HepG2 (cell line): Measurements from ENCODE around the gene ACP2.
"Not testable (repeated sequence)": the region's sequence is repeated elsewhere in the genome, so short reads cannot be mapped to it uniquely, and the experiment has no call there.

Experiments
- EP300 ChIP-seq, 3 experiments: sonication (generic) in 1 of 3; formaldehyde crosslinking in 1 of 3; IDR thresholded peaks; 2 replicates each; pipeline versions ENCODE4 v1.5.1 to v1.6.1; 2011 to 2020; ENCODE audit warnings: low read depth in 2 of 3, low read length in 2 of 3, borderline replicate concordance in 1 of 3, improper control_type of control experiment in 1 of 3, mild to moderate bottlenecking in 1 of 3, missing genetic modification reagents in 1 of 3, moderate library complexity in 1 of 3
- EZH2 ChIP-seq: conservative IDR thresholded peaks from 2 replicates; pipeline ENCODE4 v1.6.1; 2012; ENCODE audit warnings: mild to moderate bottlenecking, low read depth, low read length, moderate library complexity
- MXI1 ChIP-seq: IDR thresholded peaks from 3 replicates; pipeline ENCODE4 v1.6.1; 2012; ENCODE audit warnings: low read depth, low read length, inconsistent platforms, borderline replicate concordance
- NFYC ChIP-seq: IDR thresholded peaks from 2 replicates; pipeline ENCODE4 v1.6.1; 2016; ENCODE audit warnings: missing genetic modification reagents, missing compliant biosample characterization
- NR2F6 ChIP-seq, 2 experiments: IDR thresholded peaks; 2 replicates each; pipeline ENCODE4 v1.6.1; 2016; ENCODE audit warnings: antibody characterized with exemption in 1 of 2, mild to moderate bottlenecking in 1 of 2
- SUZ12 ChIP-seq: fragments of 150-350 bp; IDR thresholded peaks from 2 replicates; pipeline ENCODE4 v1.6.1; 2014; ENCODE audit warnings: low read depth, low read length
- ZNF138 ChIP-seq: sonication (generic); formaldehyde crosslinking; IDR thresholded peaks from 2 replicates; pipeline ENCODE4 v1.5.0; 2020; ENCODE audit warnings: mild to moderate bottlenecking, low read depth, missing genetic modification reagents
- ZNF232 ChIP-seq: sonication (generic); formaldehyde crosslinking; IDR thresholded peaks from 2 replicates; pipeline ENCODE4 v1.4.0; 2020; ENCODE audit warnings: missing genetic modification reagents, borderline replicate concordance
- ZNF510 ChIP-seq: sonication (generic); formaldehyde crosslinking; IDR thresholded peaks from 2 replicates; pipeline ENCODE4 v1.4.0; 2020; ENCODE audit warnings: low read depth, mild to moderate bottlenecking, missing genetic modification reagents
- TF ChIP-seq, protein P1 (sequence below): sonication (generic); formaldehyde crosslinking; IDR thresholded peaks from 2 replicates; pipeline ENCODE4 v1.4.0; 2020; ENCODE audit warnings: missing genetic modification reagents
- TF ChIP-seq, protein P2 (sequence below): sonication (generic); formaldehyde crosslinking; IDR thresholded peaks from 2 replicates; pipeline ENCODE4 v1.5.0; 2020; ENCODE audit warnings: mild to moderate bottlenecking, missing genetic modification reagents, moderate library complexity
- TF ChIP-seq, protein P3 (sequence below): sonication (generic); formaldehyde crosslinking; IDR thresholded peaks from 2 replicates; pipeline ENCODE4 v1.4.0; 2020; ENCODE audit warnings: missing genetic modification reagents

DNA sequence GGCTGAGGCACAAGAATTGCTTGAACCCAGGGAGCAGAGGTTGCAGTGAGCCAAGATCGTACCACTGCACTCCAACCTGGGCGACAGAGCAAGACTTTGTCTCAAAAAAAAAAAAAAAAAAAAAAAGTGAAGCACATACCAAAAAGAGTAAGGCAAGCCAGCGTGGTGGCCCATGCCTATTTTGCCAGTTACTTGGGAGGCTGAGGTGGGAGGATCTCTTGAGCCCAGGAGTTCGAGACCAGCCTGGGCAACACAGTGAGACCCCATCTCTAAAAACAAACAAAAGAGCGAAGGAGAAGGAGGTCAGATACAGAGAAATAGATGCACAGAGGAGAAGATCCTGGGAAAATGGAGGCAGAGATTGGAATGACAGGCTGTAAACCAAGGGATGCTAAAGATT is 42.0 kb downstream of the ACP2 start:
- not testable (repeated sequence) for TF ChIP-seq NR2F6 (IDR thresholded peaks at IDR 0.05); NR2F6 (CRISPR knock-in tag; IDR thresholded peaks at IDR 0.05); NFYC; ZNF232; EZH2; ZNF510 (CRISPR knock-in tag); SUZ12; ZNF138 (CRISPR knock-in tag); MXI1; EP300 (IDR thresholded peaks at IDR 0.05; ENCODE audit: low read depth in 2 of 2, low read length in 2 of 2); EP300 (CRISPR knock-in tag; IDR thresholded peaks at IDR 0.05; ENCODE audit: borderline replicate concordance)
- TF ChIP-seq, protein P1, sequence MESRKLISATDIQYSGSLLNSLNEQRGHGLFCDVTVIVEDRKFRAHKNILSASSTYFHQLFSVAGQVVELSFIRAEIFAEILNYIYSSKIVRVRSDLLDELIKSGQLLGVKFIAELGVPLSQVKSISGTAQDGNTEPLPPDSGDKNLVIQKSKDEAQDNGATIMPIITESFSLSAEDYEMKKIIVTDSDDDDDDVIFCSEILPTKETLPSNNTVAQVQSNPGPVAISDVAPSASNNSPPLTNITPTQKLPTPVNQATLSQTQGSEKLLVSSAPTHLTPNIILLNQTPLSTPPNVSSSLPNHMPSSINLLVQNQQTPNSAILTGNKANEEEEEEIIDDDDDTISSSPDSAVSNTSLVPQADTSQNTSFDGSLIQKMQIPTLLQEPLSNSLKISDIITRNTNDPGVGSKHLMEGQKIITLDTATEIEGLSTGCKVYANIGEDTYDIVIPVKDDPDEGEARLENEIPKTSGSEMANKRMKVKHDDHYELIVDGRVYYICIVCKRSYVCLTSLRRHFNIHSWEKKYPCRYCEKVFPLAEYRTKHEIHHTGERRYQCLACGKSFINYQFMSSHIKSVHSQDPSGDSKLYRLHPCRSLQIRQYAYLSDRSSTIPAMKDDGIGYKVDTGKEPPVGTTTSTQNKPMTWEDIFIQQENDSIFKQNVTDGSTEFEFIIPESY = not testable (repeated sequence)
- TF ChIP-seq, protein P2, sequence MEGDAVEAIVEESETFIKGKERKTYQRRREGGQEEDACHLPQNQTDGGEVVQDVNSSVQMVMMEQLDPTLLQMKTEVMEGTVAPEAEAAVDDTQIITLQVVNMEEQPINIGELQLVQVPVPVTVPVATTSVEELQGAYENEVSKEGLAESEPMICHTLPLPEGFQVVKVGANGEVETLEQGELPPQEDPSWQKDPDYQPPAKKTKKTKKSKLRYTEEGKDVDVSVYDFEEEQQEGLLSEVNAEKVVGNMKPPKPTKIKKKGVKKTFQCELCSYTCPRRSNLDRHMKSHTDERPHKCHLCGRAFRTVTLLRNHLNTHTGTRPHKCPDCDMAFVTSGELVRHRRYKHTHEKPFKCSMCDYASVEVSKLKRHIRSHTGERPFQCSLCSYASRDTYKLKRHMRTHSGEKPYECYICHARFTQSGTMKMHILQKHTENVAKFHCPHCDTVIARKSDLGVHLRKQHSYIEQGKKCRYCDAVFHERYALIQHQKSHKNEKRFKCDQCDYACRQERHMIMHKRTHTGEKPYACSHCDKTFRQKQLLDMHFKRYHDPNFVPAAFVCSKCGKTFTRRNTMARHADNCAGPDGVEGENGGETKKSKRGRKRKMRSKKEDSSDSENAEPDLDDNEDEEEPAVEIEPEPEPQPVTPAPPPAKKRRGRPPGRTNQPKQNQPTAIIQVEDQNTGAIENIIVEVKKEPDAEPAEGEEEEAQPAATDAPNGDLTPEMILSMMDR (CRISPR knock-in tag) = not testable (repeated sequence)
- TF ChIP-seq, protein P3, sequence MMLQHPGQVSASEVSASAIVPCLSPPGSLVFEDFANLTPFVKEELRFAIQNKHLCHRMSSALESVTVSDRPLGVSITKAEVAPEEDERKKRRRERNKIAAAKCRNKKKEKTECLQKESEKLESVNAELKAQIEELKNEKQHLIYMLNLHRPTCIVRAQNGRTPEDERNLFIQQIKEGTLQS (CRISPR knock-in tag) = not testable (repeated sequence)
